MG63 (cell line): ENCODE measurements around the gene BIRC5. TPM values are rescaled to one million over a fixed set of nuclear protein-coding genes. Genes with fewer than 3 reads are reported as not detected.
"Not testable (repeated sequence)": the region's sequence is repeated elsewhere in the genome, so short reads cannot be mapped to it uniquely, and the experiment has no call there.

ENCODE experiments used
- DNase-seq: peaks from one replicate; pipeline ENCODE4 v3.0.0-alpha.2; 2020
- H3K27me3 ChIP-seq: fragments of 250-450 bp; sonication (Bioruptor Pico); 2 replicates; pipeline ENCODE4 v1.5.1; 2020; ENCODE audit warnings: mild to moderate bottlenecking, moderate library complexity
- H3K36me3 ChIP-seq: fragments of 250-450 bp; sonication (Bioruptor Pico); 2 replicates; pipeline ENCODE4 v1.5.1; 2020; ENCODE audit warnings: mild to moderate bottlenecking, moderate library complexity
- H3K4me3 ChIP-seq: fragments of 250-450 bp; sonication (Bioruptor Pico); 2 replicates; pipeline ENCODE4 v1.5.1; 2020; ENCODE audit warnings: mild to moderate bottlenecking, moderate library complexity
- H3K9me3 ChIP-seq: fragments of 250-450 bp; sonication (Bioruptor Pico); 2 replicates; pipeline ENCODE4 v1.5.1; 2020; ENCODE audit warnings: mild to moderate bottlenecking, moderate library complexity
- total RNA-seq: library from RNA; depleted of rRNA; stranded (reverse); fragments of >200 nt; shearing (Covaris generic); gene quantifications from 2 replicates; pipeline ENCODE4 v1.2.3, GENCODE V29; 2014; ENCODE audit warnings: low replicate concordance; rRNA removed

Gene BIRC5
- 188 and 218 TPM in 2 replicates for total RNA-seq

DNA sequence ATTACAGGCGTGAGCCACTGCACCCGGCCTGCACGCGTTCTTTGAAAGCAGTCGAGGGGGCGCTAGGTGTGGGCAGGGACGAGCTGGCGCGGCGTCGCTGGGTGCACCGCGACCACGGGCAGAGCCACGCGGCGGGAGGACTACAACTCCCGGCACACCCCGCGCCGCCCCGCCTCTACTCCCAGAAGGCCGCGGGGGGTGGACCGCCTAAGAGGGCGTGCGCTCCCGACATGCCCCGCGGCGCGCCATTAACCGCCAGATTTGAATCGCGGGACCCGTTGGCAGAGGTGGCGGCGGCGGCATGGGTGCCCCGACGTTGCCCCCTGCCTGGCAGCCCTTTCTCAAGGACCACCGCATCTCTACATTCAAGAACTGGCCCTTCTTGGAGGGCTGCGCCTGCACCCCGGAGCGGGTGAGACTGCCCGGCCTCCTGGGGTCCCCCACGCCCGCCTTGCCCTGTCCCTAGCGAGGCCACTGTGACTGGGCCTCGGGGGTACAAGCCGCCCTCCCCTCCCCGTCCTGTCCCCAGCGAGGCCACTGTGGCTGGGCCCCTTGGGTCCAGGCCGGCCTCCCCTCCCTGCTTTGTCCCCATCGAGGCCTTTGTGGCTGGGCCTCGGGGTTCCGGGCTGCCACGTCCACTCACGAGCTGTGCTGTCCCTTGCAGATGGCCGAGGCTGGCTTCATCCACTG is at the start of gene BIRC5:
Gene BIRC5, plus strand, starts transcription at position 238 of the 690 bp plus-strand sequence. Its CDS starts 64 bp downstream, at position 302.
- Histone ChIP-seq H3K36me3 (peaks cover 47% of the 10 kb centered on the region), H3K27me3 (no peaks in the 10 kb centered on the region), H3K4me3 (peak within 1 kb of the TSS; percentile 85), H3K9me3 (no peaks in the 10 kb centered on the region)
- peak; percentile 93 for DNase-seq

DNA sequence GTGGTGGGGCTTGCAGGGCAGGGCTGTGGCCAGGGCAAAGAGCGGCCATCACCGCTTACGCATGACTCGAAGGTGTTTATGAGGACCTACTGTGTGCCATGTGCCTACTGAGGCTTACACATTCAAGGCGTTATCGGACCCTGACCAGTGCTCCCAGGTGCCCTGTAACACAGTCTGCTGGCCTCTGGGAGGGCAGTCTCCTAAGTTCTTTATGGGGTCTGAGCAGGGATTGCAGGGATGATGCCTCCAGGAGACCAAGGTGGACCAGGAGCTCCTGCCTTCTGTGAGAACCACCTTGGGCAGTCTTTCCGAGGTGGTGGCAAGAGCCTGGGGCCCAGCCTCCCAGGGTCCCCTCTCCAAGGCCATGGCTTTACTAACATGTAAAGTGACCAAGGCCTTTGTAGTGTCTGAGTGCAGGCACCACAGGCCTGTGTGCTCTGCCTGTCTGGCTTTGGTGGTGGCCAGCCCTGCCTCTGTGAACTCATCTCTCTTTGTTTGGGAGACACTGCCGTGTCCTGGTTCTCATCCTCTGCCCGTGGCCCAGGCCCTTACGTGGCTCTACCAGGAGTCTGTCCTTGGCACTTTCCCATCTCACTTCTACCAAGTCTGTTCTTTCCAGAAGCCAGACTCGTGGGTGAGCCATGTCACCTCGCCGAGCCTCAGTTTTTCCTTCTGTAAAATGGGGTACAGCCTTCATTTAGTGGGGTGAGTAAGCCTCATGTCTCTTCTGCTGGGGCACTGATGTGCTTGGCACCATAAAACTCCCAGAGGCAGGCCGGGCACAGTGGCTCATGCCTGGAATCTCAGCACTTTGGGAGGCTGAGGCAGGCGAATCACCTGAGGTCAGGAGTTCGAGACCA is 49.1 kb upstream of the BIRC5 start:
- H3K36me3 ChIP-seq, result no peaks in the 10 kb centered on the region
- DNase-seq, result no peak
- H3K4me3 ChIP-seq, result no peak overlapping the region
- no peaks in the 10 kb centered on the region for H3K9me3 ChIP-seq
- H3K27me3 ChIP-seq, result no peaks in the 10 kb centered on the region

DNA sequence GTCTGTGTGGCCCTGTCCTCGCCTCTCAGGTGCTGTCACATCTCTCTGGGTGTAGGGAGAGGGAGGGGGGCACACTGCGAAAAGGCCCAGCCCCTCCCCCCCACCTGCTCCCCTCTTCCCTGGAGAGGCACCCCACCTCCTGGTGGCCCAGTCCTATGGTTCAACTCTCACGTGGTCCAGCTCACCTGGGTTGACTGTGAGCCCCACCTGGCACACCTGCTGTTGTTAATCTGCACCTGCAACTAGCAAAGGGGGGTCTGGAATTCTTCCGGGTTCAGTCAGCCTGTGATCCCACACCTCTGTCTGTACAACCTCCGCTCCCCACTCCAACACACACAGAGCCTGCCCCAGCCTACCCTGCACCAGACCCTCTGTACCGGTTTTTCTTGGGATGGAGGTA is 47.6 kb upstream of the BIRC5 start:
- H3K36me3 ChIP-seq, result peaks cover 6% of the 10 kb centered on the region
- H3K27me3 ChIP-seq, result no peaks in the 10 kb centered on the region
- DNase-seq, result no peak
- no peak overlapping the region for H3K4me3 ChIP-seq
- H3K9me3 ChIP-seq, result no peaks in the 10 kb centered on the region

DNA sequence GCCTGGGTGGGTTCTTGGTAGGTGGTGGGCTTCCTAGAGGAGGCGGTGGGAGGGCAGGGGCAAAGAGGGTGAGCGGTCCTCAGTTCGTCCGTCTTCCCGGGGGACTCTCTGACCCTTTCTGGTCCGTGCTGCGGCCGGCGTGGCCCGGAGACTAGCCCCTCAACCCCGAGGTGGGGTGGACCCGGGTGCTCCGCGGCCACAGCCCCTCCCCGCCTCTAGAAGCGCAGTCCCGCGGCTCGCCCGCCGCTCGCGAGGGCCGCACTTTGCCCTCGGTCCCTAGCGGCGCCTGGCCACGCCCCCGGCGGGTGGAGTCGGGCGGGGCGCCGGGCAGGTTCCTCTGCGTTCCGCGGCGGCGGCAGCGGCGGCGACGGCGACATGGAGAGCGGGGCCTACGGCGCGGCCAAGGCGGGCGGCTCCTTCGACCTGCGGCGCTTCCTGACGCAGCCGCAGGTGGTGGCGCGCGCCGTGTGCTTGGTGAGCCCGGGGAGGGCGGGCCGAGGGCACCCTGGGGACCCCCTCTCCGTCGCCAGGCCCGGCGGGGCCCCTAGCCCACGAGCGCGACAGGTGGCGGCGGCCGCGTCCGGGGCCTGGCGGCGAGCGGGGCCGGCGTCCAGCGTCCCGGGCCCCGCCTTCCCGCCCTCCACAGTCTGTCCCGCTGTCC is 45.7 kb upstream of the BIRC5 start, which contains the start of gene SYNGR2:
Gene SYNGR2, plus strand, starts transcription at position 340 of the 661 bp plus-strand sequence. Its CDS starts 36 bp downstream, at position 376.
- H3K4me3 ChIP-seq, result peak within 1 kb of the TSS; percentile 62
- no peaks in the 10 kb centered on the region for H3K27me3 ChIP-seq
- no peaks in the 10 kb centered on the region for H3K9me3 ChIP-seq
- DNase-seq, result peak; percentile 85
- peaks cover 15% of the 10 kb centered on the region for H3K36me3 ChIP-seq

DNA sequence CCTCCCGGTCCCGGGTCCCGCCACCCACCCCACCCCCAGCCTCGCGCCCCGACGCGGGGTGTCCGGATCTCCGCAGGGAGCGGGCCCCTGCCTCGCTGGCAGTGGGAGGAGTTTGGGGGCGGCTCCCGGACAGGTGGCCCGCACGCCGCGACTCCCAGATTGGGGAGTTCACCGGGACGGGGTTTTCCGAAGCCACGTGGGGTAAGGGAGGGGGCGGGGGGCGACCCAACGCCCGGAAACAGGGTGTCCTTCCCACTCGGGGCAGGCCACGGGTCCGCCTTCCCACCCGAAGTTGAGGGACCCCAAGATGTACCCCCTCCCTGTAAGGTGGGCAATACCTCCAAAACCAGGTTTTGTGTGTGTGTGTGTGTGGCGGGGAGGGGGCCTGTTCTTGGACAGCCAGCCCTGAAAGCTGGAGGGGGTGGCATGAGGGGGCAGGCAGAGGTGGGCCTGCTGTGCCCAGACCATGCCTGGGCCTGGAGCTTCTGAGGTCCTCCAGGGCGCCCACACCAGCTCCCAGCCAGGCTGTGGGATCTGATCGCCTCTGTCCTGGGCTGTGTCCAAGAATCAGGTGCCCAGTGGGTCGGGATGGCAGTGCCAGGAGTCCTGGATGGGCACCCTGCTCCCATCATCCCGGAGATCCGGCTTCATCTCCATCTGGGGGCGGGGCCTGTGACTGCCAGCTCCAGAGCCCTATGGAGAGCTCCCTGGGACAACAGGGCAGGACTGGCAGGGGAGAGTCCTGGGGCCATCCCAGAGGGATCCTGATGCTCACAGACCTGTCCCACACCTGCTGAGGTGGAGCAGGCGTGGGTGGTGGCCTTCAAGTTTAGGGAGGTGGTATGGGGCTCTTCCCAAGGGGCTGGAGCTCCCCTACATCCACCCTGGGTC is 44.9 kb upstream of the BIRC5 start:
- DNase-seq, result peak; percentile 83
- Histone ChIP-seq H3K9me3 (no peaks in the 10 kb centered on the region), H3K36me3 (peaks cover 22% of the 10 kb centered on the region), H3K4me3 (peak overlapping the region; percentile 62), H3K27me3 (no peaks in the 10 kb centered on the region)

DNA sequence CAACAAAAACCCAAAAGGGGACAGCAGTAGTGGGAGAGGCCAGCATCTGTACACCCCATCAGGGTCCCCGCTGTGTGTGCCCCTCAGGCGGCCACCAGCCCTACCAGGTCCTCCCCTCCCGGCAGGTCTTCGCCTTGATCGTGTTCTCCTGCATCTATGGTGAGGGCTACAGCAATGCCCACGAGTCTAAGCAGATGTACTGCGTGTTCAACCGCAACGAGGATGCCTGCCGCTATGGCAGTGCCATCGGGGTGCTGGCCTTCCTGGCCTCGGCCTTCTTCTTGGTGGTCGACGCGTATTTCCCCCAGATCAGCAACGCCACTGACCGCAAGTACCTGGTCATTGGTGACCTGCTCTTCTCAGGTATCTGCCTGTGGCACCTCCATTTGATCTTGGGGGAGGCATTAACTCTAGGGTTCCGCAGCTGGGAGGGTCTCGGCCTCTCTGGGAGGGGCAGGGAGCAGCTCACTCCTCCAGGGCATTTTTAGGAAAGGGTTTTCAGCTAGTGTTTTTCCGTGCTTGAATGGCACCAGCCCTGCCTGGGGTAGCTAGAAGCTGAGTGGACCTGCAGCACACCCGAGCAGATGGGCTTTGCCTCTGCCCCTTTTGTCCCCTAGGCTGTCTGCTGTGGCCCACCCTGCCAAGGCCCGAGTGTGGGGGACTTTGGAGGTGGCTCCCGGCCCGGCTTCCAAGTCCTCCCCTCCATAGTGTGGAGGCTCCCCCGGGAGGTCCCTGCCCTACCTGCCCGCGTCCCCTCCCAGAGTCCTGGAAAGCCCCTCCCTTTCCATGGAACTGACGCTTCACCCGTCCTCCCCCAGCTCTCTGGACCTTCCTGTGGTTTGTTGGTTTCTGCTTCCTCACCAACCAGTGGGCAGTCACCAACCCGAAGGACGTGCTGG is 43.1 kb upstream of the BIRC5 start:
- Histone ChIP-seq H3K9me3 (no peaks in the 10 kb centered on the region), H3K4me3 (no peak overlapping the region), H3K27me3 (no peaks in the 10 kb centered on the region), H3K36me3 (peaks cover 40% of the 10 kb centered on the region)
- DNase-seq, result no peak

DNA sequence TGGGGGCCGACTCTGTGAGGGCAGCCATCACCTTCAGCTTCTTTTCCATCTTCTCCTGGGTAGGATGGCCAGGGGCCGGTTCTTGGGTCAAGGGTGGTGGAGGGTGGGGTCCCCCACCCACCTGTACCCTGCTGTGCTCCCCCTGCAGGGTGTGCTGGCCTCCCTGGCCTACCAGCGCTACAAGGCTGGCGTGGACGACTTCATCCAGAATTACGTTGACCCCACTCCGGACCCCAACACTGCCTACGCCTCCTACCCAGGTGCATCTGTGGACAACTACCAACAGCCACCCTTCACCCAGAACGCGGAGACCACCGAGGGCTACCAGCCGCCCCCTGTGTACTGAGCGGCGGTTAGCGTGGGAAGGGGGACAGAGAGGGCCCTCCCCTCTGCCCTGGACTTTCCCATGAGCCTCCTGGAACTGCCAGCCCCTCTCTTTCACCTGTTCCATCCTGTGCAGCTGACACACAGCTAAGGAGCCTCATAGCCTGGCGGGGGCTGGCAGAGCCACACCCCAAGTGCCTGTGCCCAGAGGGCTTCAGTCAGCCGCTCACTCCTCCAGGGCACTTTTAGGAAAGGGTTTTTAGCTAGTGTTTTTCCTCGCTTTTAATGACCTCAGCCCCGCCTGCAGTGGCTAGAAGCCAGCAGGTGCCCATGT is 42.3 kb upstream of the BIRC5 start:
- DNase-seq, H3K27me3 ChIP-seq, H3K4me3 ChIP-seq, H3K9me3 ChIP-seq: not testable (repeated sequence)
- peaks cover 46% of the 10 kb centered on the region for H3K36me3 ChIP-seq

DNA sequence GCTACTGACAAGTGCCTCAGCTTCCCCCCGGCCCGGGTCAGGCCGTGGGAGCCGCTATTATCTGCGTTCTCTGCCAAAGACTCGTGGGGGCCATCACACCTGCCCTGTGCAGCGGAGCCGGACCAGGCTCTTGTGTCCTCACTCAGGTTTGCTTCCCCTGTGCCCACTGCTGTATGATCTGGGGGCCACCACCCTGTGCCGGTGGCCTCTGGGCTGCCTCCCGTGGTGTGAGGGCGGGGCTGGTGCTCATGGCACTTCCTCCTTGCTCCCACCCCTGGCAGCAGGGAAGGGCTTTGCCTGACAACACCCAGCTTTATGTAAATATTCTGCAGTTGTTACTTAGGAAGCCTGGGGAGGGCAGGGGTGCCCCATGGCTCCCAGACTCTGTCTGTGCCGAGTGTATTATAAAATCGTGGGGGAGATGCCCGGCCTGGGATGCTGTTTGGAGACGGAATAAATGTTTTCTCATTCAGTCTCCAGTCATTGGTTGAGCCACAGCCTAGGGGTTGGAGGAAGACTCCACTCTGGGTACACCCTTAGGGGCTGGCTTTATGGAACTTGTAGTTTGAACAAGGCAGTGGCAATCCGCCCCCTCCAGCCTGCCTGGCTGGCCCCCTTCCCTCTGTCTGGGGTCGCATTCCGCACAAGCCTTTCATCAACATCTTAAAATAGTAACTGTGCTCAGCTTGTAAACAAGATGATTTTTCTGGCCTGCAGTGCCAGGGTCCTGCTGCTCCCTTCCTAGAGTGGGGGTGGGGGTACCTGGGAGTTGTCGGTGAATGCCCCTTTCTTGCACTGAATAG is 41.6 kb upstream of the BIRC5 start:
- Histone ChIP-seq H3K9me3 (no peaks in the 10 kb centered on the region), H3K36me3 (peaks cover 52% of the 10 kb centered on the region), H3K27me3 (no peaks in the 10 kb centered on the region), H3K4me3 (no peak overlapping the region)
- DNase-seq, result peak; percentile 40

DNA sequence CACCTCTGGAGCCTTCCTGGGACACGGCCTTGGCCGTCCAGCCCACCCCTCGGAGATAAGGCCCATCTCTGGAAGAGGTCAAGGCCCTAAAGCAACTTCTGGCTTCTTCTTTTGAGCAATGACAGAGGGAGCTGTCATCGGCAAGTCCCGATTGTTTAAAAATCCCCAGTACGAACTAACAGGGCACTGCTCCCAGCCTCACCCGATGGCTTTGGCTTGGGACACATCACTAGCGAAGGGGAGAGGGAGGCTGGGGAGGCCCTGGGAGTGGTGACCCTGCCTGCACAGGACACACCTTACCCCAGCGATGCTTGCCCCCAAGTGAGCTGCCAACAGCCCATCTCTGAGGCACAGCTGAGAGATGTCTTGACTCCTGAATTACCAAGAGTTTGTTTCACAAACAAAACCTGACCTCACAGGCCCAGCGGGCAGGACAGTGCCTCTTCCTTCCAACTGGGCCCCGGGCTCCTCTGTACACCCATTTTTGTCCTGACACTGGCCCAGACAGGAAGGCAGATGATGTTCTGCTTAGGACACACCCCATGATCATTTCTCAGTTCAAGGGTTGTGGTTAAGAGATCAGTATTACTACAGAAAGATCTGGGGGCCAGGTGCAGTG is 40.8 kb upstream of the BIRC5 start:
- H3K36me3 ChIP-seq, result peaks cover 59% of the 10 kb centered on the region
- no peaks in the 10 kb centered on the region for H3K9me3 ChIP-seq
- no peak overlapping the region for H3K4me3 ChIP-seq
- DNase-seq, result no peak
- H3K27me3 ChIP-seq, result no peaks in the 10 kb centered on the region

DNA sequence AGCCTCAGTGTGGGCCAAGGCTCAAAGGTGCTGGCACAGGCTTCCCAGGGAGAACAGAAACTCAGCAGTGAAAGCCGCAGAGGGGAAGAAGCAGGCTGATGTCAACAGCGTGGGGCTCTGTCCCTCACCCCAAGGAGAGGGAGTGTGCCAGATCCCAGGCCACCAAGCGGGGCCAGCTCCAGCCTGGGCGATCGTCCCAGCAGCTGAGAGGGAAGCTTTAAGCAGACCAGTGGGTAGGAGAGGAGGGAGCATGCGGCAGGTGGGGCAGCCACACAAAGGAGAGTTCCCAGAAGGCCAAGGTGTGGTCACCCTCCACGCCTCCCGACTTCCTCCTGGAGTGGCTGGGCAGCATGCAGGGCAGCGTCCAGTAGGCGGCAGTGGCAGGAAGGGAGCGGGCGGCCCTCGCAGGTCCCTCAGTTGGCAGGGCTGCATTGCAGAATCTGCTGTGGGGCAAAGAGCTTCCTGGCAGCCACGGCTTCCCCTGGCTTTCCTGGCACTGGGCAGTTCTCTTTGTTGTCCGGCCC is 39.6 kb upstream of the BIRC5 start:
- no peaks in the 10 kb centered on the region for H3K27me3 ChIP-seq
- peaks cover 71% of the 10 kb centered on the region for H3K36me3 ChIP-seq
- no peaks in the 10 kb centered on the region for H3K9me3 ChIP-seq
- H3K4me3 ChIP-seq, result no peak overlapping the region
- no peak for DNase-seq

DNA sequence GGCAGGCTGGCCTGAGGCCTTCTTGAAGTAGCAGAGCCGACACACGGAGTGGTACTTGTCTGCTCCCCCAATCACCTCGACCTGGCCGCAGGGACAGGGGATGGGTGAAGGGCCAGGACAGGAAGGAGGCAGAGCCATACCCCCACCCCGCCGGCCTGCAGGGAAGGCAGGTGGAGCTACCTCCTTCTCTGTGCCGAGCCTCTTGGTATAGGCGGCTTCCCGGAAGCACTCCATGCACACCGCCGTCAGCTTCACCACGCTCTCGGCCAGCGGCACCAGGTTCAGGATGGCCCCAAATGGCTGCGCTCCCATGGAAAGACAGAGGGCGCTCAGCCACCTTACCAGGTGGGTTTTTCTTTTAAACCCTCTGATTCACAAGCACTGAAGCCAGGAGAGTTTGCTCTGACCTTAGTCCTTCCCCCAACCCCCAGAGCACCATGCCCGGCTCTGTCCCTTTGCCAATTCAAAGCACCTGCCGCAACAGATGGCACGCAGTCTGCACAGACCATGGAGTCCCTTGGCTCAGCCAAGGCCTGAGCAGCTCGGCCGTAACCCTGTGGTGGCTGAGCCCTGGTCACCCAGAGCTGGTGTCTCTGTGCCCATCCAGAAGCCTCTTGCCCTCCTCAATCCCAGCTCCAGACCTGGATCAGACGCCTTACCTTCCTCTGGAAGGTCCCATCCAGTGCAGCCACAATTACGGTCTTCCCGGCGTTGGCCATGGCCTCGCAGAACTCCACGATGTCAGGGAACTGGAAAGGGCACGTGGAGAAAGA is 39.0 kb upstream of the BIRC5 start:
- H3K36me3 ChIP-seq, result peaks cover 76% of the 10 kb centered on the region
- H3K27me3 ChIP-seq, result no peaks in the 10 kb centered on the region
- H3K9me3 ChIP-seq, result no peaks in the 10 kb centered on the region
- no peak overlapping the region for H3K4me3 ChIP-seq
- DNase-seq, result no peak

DNA sequence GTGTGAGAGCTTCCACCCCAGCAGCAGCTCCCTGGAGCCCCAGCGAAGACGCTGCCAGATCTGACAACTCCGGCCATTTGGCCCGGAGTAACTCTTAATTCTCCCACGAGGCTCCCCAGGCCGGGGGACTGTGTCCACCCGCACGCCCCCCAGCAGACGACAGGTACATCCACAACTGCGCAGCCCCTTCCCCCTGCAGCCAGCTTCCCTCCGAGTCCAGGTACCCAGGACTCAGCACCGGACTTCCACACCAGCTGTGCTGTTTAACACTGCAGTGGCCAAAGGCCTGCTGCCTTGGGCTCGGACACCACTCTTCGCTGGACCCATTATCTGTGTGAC is 38.4 kb upstream of the BIRC5 start:
- H3K36me3 ChIP-seq, result peaks cover 82% of the 10 kb centered on the region
- no peak for DNase-seq
- H3K4me3 ChIP-seq, result no peak overlapping the region
- no peaks in the 10 kb centered on the region for H3K27me3 ChIP-seq
- H3K9me3 ChIP-seq, result no peaks in the 10 kb centered on the region

DNA sequence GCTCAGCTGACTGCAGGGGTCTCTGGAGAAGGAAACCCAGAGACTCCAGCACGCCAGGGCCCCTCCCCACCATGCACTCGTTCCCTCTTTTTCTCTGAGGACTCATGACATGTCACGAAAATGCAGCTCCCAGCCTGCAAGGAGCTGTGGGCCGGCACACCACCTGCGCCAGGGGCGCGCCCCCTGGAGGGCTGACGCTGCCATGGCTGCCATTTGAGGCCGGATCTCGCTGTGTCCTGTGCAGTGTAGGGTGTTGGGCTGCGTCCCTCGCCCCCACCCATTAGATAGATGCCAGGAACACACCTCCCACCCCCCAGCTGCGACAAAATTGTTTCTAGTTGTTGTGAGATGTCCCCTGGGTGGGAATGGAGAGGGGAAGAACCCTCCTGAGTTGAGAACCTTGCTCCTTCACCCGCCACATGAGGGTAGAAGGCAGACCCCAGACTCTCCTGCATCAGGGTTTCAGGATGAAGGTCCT is 37.5 kb upstream of the BIRC5 start:
- no peak overlapping the region for H3K4me3 ChIP-seq
- H3K36me3 ChIP-seq, result peaks cover 84% of the 10 kb centered on the region
- no peak for DNase-seq
- H3K27me3 ChIP-seq, result no peaks in the 10 kb centered on the region
- H3K9me3 ChIP-seq, result no peaks in the 10 kb centered on the region
